Measurements from ENCODE around the gene P2RY6. TPM values are rescaled to one million over a fixed set of nuclear protein-coding genes. Genes with fewer than 3 reads are reported as not detected.

Gene P2RY6
- total and polyA plus RNA-seq, 2 of the 4 experiments (the other 2 are of a cell fraction), result 0.44 TPM; not detected in 1

DNA sequence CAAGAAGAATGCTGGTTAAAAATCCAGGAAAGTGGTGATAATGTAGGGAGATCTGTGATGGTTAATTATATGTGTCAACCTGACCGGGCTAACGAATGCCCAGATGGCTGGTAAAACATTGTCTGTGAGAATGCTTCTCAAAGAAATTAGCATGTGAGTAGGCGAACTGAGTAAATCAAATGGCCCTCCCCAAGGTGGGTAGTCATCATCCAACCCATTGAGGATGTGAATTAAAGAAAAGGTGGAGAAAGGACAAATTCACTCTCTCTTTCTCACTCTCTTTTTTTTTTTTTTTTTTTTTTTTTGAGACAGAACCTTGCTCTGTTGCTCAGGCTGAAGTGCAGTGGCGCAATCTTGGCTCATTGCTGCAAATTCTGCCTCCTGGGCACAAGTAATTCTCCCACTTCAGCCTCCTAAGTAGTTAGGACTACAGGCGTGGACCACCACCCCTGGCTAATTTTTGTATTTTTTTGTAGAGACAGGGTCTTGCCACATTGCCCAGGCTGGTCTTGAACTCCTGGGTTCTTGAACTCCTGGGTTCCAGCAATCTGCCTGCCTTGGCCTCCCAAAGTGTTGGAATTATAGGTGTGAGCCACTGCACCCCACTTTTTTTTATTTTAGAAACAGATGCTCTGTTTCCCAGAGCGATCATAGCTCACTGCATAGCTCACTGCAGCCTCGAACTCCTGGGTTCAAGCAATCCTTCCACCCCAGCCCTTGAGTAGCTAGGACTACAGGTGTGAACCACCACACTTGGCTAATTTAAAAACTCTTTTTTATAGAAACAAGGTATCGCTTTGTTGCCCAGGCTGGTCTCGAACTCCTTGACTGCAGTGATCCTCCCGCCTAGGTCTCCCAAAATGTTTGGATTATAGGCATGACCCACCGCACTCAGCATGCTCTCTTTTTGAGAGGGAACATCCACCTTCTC lies 22.0 kb upstream of the P2RY6 start:
- Histone ChIP-seq H2AK9ac (replicated peaks; ENCODE audit: low read depth, low read length, poor library complexity) (no peak overlapping the region), H3K36me3 (ENCODE audit: control insufficient read depth, insufficient read depth, low read length) (no peaks in the 10 kb centered on the region), H3K27ac (ENCODE audit: insufficient read depth, low read length) (no peak overlapping the region), H4K91ac (ENCODE audit: insufficient read depth, low read depth, low read length) (no peak overlapping the region), H3K27me3 (ENCODE audit: control insufficient read depth, insufficient read depth, low read length) (0 out of 2 replicates have a peak, but pooled peaks cover 3% of the 10 kb centered on the region), H3K14ac (replicated peaks; ENCODE audit: low read depth, low read length) (no peak overlapping the region), H3K4me1 (ENCODE audit: control insufficient read depth, insufficient read depth, low read length) (no peaks in the 10 kb centered on the region; the same call in 1 of the 2 replicates), H2AFZ (replicated peaks; ENCODE audit: low read length, poor library complexity) (no peak overlapping the region), H4K5ac (ENCODE audit: low read depth, low read length) (no peak overlapping the region), H3K9me3 (ENCODE audit: control insufficient read depth, insufficient read depth, low read length) (no peaks in the 10 kb centered on the region), H3K4ac (ENCODE audit: low read depth, low read length) (no peak overlapping the region), H2BK20ac (ENCODE audit: low read depth, low read length) (no peak overlapping the region), H3K4me3 (ENCODE audit: insufficient read depth, low read depth, low read length) (no peak overlapping the region), H3K9ac (ENCODE audit: low read depth, low read length) (no peak overlapping the region), H4K8ac (ENCODE audit: low read depth in 2 of 2, low read length in 2 of 2) (no peak overlapping the region), H3K23ac (ENCODE audit: low read depth, low read length) (no peak overlapping the region), H3K79me1 (ENCODE audit: low read depth in 1 of 2, low read length in 2 of 2) (no peaks in the 10 kb centered on the region), H2BK120ac (ENCODE audit: low read depth, low read length) (no peak overlapping the region), H2AK5ac (ENCODE audit: low read depth, low read length) (no peak overlapping the region), H3K4me2 (ENCODE audit: low read depth, low read length) (no peak overlapping the region), H2BK5ac (ENCODE audit: low read depth, low read length, poor library complexity, severe bottlenecking) (no peak overlapping the region), H3K18ac (ENCODE audit: low read depth, low read length) (no peak overlapping the region), H2BK15ac (ENCODE audit: low read depth, low read length) (no peak overlapping the region), H4K20me1 (ENCODE audit: insufficient read depth, low read length) (no peaks in the 10 kb centered on the region), H3K9me1 (ENCODE audit: insufficient read depth, low read length) (no peaks in the 10 kb centered on the region; the same call in 1 of the 2 replicates), H3K56ac (ENCODE audit: extremely low read depth, insufficient read depth, low read length) (no peak overlapping the region)
- DNase-seq, result no peak
- TF ChIP-seq, protein P1, sequence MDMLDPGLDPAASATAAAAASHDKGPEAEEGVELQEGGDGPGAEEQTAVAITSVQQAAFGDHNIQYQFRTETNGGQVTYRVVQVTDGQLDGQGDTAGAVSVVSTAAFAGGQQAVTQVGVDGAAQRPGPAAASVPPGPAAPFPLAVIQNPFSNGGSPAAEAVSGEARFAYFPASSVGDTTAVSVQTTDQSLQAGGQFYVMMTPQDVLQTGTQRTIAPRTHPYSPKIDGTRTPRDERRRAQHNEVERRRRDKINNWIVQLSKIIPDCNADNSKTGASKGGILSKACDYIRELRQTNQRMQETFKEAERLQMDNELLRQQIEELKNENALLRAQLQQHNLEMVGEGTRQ (IDR thresholded peaks at IDR 0.05; ENCODE audit: low read depth, low read length), result no peak
- TF ChIP-seq POLR2A (IDR thresholded peaks at IDR 0.05; ENCODE audit: low read depth, low read length) (no peak), CEBPB (IDR thresholded peaks at IDR 0.05; ENCODE audit: low read depth, low read length) (no peak), RCOR1 (IDR thresholded peaks at IDR 0.05; ENCODE audit: insufficient replicate concordance, low read length) (no peak), MAZ (IDR thresholded peaks at IDR 0.05; ENCODE audit: borderline replicate concordance, low read depth, low read length) (no peak)
- TF ChIP-seq, protein P2, sequence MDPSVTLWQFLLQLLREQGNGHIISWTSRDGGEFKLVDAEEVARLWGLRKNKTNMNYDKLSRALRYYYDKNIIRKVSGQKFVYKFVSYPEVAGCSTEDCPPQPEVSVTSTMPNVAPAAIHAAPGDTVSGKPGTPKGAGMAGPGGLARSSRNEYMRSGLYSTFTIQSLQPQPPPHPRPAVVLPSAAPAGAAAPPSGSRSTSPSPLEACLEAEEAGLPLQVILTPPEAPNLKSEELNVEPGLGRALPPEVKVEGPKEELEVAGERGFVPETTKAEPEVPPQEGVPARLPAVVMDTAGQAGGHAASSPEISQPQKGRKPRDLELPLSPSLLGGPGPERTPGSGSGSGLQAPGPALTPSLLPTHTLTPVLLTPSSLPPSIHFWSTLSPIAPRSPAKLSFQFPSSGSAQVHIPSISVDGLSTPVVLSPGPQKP (IDR thresholded peaks at IDR 0.05; ENCODE audit: borderline replicate concordance, low read depth, low read length), result no peak
- no peak for ATAC-seq (ENCODE audit: low read depth)
- in situ Hi-C loops (cut with MboI; ENCODE audit: low sequenced_read_pairs), result no loop called here
- WGBS, 2 experiments (ENCODE audit: extremely low coverage in 2 of 2, insufficient read length in 1 of 2), result 78% methylated on average over 2 of the region's 11 CpGs; no CpG with 5 or more reads in 1 of the 2 experiments
- no TSS peak for BruUV-seq (replicated peaks)
- CTCF ChIA-PET, result no interaction called here
- dilution Hi-C loops (cut with HindIII; ENCODE audit: low sequenced_read_pairs, unreplicated experiment), result no loop called here
- intact Hi-C loops (cut with micrococcal nuclease), result no loop called here
- POLR2A ChIA-PET (ENCODE audit: unreplicated experiment), result no interaction called here

Data from IMR-90 (cell line).